Gastrocnemius medialis (tissue), 4 donors: ENCODE measurements around the gene CIROP.

Experiments used
- POLR2A ChIP-seq, 2 donors: fragments of 450-650 bp; IDR thresholded peaks; one replicate each; pipeline ENCODE4 v1.6.1; 2017; ENCODE audit warnings: antibody characterized with exemption in 2 of 2, mild to moderate bottlenecking in 2 of 2, moderate library complexity in 2 of 2
- TF ChIP-seq, protein P1 (sequence below), 5 experiments: fragments of 450-650 bp in 3 of 5; fragments of 200-600 bp in 2 of 5; sonication (generic) in 2 of 5; IDR thresholded peaks in 4 of 5; conservative IDR thresholded peaks in 1 of 5; 1 replicate in 4 of 5; 2 replicates in 1 of 5; pipeline ENCODE4 v1.5.1; 2016 to 2019; ENCODE audit warnings: antibody characterized with exemption in 5 of 5, mild to moderate bottlenecking in 3 of 5, moderate library complexity in 3 of 5

DNA sequence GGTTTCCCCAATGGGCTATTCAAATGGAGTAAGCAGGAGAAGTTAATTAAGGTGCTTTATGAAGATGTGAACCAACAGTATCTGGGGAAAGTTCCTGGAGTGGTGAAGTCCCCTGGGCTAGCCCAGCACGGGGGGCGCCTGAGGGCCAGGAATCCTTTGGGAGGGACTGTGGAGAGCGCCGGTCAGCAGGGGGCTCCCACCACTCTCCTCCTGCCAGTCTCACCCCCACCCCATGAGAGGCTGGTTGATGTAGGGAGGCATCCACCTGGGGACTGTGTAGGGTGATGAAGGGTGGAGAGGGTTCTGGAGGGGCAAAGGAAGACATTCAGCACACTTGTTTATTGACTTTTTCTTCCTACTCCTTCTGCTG lies 9.9 kb upstream of the CIROP start:
- TF ChIP-seq, protein P1, sequence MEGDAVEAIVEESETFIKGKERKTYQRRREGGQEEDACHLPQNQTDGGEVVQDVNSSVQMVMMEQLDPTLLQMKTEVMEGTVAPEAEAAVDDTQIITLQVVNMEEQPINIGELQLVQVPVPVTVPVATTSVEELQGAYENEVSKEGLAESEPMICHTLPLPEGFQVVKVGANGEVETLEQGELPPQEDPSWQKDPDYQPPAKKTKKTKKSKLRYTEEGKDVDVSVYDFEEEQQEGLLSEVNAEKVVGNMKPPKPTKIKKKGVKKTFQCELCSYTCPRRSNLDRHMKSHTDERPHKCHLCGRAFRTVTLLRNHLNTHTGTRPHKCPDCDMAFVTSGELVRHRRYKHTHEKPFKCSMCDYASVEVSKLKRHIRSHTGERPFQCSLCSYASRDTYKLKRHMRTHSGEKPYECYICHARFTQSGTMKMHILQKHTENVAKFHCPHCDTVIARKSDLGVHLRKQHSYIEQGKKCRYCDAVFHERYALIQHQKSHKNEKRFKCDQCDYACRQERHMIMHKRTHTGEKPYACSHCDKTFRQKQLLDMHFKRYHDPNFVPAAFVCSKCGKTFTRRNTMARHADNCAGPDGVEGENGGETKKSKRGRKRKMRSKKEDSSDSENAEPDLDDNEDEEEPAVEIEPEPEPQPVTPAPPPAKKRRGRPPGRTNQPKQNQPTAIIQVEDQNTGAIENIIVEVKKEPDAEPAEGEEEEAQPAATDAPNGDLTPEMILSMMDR (IDR thresholded peaks at IDR 0.05 in 4 of 5, conservative IDR thresholded peaks at IDR 0.05 in 1 of 5), result no peak
- no peak for TF ChIP-seq POLR2A (IDR thresholded peaks at IDR 0.05)
